Stimulated activated CD4-positive, alpha-beta T cell treated with anti-CD3 and anti-CD28 coated beads, Interleukin-12 subunit alpha, Interleukin-12 subunit beta, amount 100 ng/mL, for 48 hours (primary cell): Measurements from ENCODE around the gene PRKCZ.
A peak's percentile ranks its signal among the peaks of the same experiment; 100 is the strongest.
"Not testable (repeated sequence)": the region's sequence is repeated elsewhere in the genome, so short reads cannot be mapped to it uniquely, and the experiment has no call there.

Experiments
- DNase-seq, 3 donors: peaks; one replicate each; pipeline ENCODE4 v3.0.0-alpha.2; 2020; ENCODE audit warnings: low read depth in 2 of 3, low spot score in 1 of 3

PRKCZ gene

GRCh38 chr1:2133879-2134215, 83.6 kb downstream of the PRKCZ start:
- DNase-seq: no peak

DNA sequence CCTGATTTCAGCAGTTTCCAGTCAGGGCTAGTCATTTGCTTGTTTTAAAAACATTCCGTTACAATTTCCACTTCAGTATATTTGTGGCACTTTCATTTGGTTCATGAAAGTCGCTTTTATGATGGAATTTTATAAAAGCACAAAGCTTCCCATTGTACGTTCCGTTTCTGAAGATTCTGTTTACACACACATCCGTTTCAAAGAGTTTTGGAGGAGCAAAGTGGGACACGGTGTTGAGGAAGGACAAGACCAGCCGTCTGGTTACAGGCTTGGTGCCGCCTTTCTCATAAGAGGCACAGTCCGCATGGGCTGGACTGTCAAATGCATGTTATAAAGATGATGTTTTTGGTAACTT, 84.0 kb downstream of the PRKCZ start:
- DNase-seq: no peak

GRCh38 chr1:2134621-2135307, 84.6 kb downstream of the PRKCZ start:
- no peak for DNase-seq

DNA sequence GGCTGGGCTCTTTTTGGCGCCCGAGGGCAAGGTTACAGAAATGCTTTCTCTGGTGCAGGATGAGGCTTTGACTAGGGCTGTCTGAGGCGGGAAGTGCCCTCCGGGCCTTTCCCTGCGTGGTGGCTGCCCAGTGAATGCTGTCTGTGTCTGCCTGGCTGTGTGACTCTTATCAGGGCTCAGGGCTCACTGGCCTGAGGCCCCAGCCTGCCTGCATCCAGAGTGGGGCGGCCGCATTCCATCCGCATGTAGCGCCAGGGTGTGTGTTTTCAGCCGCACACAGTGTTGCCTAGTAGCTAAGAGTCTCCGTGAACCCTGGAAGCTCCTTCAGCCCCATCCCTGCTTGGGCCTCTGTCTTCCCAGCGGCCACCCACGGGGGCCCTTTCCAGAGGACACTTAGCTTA, 85.2 kb downstream of the PRKCZ start:
- no peak for DNase-seq

DNA sequence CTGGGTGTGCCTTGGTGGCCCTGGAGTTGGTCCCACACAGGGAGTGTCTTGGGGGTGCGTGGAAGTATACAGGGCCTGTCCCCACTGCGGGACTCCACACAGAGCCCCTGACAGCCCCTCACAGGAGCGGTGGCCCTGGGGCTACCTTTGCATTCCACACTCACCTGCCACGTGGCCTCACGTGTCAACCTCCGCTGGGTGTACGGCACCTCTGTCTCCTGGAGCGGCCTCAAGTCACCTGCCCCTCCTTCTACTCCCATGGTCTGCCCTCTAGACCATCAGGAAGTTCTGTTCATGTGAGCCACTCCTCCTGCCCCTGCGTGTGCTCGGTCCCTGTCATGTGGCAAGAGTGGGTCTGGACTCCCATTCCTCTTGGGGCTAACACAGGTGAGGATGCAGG, 85.7 kb downstream of the PRKCZ start:
- DNase-seq: no peak

DNA sequence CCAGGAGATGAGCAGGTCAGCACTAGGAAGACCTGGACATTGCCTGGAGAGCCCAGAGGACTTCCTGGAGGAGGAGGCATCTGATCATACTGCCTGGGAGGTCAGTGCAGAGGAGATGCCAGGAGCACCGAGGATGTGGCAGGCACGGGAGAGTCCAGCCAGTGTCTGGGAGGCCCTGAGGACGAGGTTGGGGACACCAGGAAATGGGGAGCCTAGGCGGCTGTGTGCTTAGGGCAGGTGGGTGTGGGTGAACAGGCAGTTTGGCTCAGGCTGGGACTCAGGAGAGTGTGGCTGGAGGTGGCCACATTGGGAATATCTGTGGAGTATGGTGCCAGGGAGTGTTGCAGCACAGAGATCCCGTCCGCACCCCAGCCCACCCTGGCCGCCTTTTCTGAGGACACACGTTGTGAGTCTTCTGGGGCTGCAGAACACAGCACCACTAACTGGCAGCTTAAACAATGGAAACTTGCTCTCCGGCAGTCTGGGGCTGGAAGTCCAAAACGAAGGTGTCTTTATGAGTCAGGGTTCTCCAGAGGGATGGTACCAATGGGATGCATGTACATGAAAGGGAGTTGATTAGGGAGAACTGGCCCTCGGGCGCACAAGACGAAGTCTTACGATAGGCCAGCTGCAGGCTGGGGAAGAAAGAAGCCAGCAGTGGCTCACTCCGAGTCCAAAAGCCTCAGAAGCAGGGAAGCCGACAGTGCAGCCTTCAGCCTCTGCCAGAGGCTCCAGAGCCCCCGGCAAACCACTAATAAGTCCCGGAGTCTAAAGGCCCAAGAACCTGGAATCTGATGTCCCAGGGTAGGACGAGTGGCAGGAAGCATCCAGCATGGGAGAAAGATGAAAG, 86.4 kb downstream of the PRKCZ start:
- no peak for DNase-seq

DNA sequence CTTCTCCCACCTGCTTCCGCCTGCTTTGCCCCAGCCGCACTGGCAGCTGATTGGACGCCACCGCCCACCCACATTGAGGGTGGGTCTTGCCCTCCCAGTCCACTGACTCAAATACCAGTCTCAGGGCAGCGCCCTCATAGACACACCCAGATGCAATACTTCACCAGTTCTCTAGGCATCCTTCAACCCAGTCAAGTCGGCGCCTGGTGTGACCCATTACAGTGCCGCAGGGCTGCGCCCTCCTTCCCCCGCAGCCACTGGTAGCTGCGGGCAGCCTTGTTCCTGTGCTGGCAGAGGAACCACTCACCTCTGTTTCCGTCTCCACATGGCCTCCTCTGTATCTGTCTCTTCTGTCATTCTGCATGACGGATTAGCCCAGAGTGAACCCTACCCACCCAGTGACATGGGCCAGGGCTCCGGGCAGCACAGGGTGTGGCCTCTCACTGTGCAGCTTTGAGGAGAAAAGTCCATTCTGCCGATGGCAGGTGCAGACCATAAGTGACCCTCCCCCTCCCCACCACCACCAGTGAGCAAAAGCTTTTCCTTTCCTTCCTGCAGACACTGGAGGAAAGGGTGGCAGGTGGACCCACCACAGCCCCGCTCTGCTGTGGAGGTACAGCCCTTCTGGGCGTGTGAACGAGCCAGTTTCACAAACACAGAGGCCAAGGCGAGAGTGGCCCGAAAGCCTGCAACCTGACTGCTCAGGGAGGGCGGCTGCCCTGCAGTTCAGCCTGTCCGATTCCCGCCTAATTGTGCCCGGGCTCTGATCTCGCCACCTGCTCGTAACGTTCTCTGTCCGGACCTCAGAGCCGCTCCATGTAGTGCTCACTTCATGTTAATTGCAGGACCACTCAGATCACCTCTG, 87.3 kb downstream of the PRKCZ start:
- no peak for DNase-seq

DNA sequence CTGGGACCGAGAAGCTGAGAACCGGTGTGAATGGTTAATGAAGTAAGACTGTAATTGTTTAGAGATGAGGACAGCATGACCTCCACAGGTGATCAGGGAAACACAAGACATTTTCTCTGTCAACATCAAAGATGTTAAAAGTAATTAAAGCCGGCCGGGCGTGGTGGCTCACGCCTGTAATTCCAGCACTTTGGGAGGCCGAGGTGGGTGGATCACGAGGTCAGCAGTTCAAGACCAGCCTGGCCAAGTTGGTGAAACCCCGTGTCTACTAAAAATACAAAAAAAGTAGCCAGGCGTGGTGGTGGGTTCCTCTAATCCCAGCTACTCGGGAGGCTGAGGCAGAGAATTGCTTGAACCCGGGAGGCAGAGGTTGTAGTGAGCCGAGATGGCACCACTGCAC, 88.9 kb downstream of the PRKCZ start:
- DNase-seq: not testable (repeated sequence)

GRCh38 chr1:2141025-2141424, 90.8 kb downstream of the PRKCZ start:
- DNase-seq: no peak

- DNase-seq: no peak
Measured at GRCh38 chr1:2143814-2144500, 93.7 kb downstream of the PRKCZ start.

- no peak for DNase-seq
Measured at GRCh38 chr1:2144501-2145090, 94.4 kb downstream of the PRKCZ start.

DNA sequence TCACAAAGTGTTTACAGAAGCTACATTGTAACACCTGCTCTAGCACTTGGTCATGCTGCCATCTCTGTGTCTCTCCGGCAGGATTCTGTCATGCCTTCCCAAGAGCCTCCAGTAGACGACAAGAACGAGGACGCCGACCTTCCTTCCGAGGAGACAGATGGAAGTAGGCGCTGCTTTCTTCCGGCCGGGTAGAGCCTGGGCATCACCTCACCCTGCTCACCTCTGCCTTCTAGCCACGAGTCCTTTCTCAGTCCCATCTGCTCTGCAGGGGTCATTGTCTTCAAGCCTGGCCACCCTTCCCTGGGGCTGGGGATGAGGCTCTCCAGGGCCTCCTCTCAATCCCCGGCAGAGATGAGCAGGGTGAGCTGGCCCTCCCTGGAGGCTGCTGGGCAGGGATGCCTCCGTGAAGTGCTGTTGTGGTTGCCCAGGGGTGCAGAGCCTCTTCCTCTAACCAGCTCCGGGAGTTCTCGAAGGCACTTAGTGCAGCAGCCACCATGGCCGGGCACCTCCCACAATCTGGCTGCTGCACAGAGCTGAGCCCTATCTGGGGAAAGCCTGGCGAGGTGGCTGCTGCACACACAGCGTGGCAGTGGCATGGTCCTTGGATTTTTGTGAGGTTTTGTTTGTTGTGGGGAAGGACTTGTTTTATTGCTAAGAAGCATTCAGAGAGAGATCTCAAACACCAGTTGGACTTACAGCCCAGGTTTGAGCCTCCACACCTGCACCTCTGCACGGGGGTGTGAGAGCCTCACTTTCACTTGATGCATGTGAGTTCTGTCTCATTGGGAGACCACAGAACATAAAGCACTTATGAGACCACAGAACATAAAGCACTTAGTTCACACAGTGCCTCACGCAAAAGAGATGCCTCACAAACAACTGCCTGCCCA, 96.0 kb downstream of the PRKCZ start:
- no peak for DNase-seq

DNA sequence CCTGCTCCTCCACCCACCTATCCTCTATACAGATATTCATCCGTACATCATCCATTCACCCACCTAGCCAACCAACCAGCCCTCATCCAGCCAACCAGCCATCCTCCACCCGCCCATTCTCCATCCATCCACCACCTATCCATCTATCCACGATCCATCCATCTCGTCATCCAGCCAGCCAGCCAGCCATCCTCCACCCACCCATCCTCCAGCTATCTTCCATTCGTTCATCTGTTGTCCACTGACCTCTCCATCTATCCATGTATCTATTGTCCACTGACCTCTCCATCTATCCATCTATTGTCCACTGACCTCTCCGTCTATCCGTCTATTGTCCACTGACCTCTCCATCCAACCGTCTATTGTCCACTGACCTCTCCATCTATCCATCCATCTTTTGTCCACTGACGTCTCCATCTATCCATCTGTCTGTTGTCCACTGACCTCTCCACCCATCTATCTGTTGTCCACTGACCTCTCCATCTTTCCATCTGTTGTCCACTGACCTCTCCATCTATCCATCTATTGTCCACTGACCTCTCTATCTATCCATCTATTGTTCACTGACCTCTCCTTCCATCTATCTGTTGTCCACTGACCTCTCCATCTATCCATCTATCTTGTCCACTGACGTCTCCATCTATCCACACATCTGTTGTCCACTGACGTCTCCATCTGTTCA, 96.8 kb downstream of the PRKCZ start:
- no peak for DNase-seq

DNA sequence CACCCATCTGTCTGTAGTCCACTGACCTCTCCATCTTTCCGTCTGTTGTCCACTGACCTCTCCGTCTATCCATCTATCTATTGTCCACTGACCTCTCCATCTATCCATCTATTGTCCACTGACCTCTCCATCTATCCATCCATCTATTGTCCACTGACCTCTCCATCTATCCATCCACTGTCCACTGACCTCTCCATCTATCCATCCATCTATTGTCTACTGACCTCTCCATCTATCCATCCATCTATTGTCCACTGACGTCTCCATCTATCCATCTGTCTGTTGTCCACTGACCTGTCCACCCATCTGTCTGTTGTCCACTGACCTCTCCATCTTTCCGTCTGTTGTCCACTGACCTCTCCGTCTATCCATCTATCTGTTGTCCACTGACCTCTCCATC, 97.7 kb downstream of the PRKCZ start:
- DNase-seq: not testable (repeated sequence)

DNA sequence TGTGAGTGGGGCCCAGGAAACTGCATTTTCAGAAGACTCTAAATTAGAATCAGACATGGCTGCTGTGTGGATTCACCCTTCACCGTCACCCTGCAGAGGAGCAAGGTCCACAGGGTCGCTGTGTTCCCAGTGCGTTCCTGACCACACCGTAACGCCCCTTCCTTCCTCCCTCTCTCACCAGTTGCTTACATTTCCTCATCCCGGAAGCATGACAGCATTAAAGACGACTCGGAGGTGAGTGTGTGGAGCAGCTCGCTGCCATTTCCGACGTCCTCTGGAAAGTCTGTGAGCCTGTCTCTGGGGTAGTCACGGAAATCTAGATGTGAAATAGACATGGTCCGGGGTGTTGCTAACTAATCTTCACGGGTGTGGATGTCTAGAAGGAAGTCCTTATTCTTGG, 98.5 kb downstream of the PRKCZ start:
- peak in 1 of 3 donors; percentile 47 for DNase-seq

- DNase-seq: no peak
Measured at GRCh38 chr1:2150801-2151200, 100.6 kb downstream of the PRKCZ start.

GRCh38 chr1:2151252-2151651, 101.0 kb downstream of the PRKCZ start:
- no peak for DNase-seq

- no peak for DNase-seq
Measured at GRCh38 chr1:2151911-2152310, 101.7 kb downstream of the PRKCZ start.

- no peak for DNase-seq
Measured at GRCh38 chr1:2152954-2153353, 102.7 kb downstream of the PRKCZ start.
